Sciatic nerve (tissue), 2 donors: ENCODE results near the gene LY6G6C. TPM values are rescaled to one million over a fixed set of nuclear protein-coding genes. Genes with fewer than 3 reads are reported as not detected.
A peak's percentile ranks its signal among the peaks of the same experiment; 100 is the strongest.
"Not testable (repeated sequence)": the region's sequence is repeated elsewhere in the genome, so short reads cannot be mapped to it uniquely, and the experiment has no call there.

Experiments used
- ATAC-seq: fragments of 200-7000 bp; cut with Tn5 transposase; one replicate; pipeline ENCODE4 v1.9.1; 2020; ENCODE audit warnings: mild to moderate bottlenecking, moderate library complexity
- DNase-seq: peaks from one replicate; pipeline ENCODE4 v3.0.0-alpha.2; 2020; ENCODE audit warnings: low spot score
- intact Hi-C: fragments of 100-400 bp; cut with DNase I; formaldehyde crosslinking; loops from one replicate; pipeline ENCODE4 v1.14.2; 2022
- total RNA-seq: library from RNA; stranded (reverse); fragmentation: NEBNext Ultra II Directional; extraction: Animal tissue kit (Norgen Biotek cat#: 25700); gene quantifications from one replicate; pipeline ENCODE4 v1.2.1, GENCODE V29; 2021
- donor health status: DM: no; HTN: no; CAD: no.
- donor health status: DM: no; HTN: no; CAD: no.

LY6G6C gene
- total RNA-seq, 1 donor from 2014 or later: 0.71 TPM

- ATAC-seq: no peak
- intact Hi-C loops: no loop called here
Measured at GRCh38 chr6:31713991-31714684, 7.4 kb downstream of the LY6G6C start.

GRCh38 chr6:31713465-31713864 is 8.1 kb downstream of the LY6G6C start:
- DNase-seq (no peak), ATAC-seq (no peak)
- intact Hi-C loops: no loop called here

More at GRCh38 chr6:31713991-31714684, 7.4 kb downstream of the LY6G6C start:
- no peak for DNase-seq

- ATAC-seq: peak; percentile 53
- no peak for DNase-seq
- intact Hi-C loops: no loop called here
Measured at GRCh38 chr6:31712296-31712695, 9.2 kb downstream of the LY6G6C start.

GRCh38 chr6:31711233-31711632 is 10.3 kb downstream of the LY6G6C start:
- ATAC-seq (peak; percentile 7), DNase-seq (no peak)
- intact Hi-C loops: no loop called here

GRCh38 chr6:31710523-31711219 is 10.9 kb downstream of the LY6G6C start:
- ATAC-seq: no peak
- no peak for DNase-seq
- intact Hi-C loops: no loop called here

GRCh38 chr6:31709157-31709556 is 12.4 kb downstream of the LY6G6C start:
- intact Hi-C loops, DNase-seq, ATAC-seq: not testable (repeated sequence)

GRCh38 chr6:31708224-31708623 is 13.3 kb downstream of the LY6G6C start:
- intact Hi-C loops: no loop called here
- no peak for DNase-seq
- ATAC-seq: no peak

- ATAC-seq (no peak), DNase-seq (no peak)
- intact Hi-C loops: no loop called here
Measured at GRCh38 chr6:31707701-31708100, 13.8 kb downstream of the LY6G6C start.

- no peak for ATAC-seq
- intact Hi-C loops: no loop called here
Measured at GRCh38 chr6:31706599-31706998, 14.9 kb downstream of the LY6G6C start, which contains the start of gene LY6G6F. Gene LY6G6F (plus strand): TSS chr6:31706866. CDS start chr6:31706907, 41 bp downstream.

GRCh38 chr6:31705931-31706330 is 15.6 kb downstream of the LY6G6C start:
- intact Hi-C loops: no loop called here
- ATAC-seq (no peak), DNase-seq (no peak)

More at GRCh38 chr6:31706599-31706998, 14.9 kb downstream of the LY6G6C start, which contains the start of gene LY6G6F:
- no peak for DNase-seq

- ATAC-seq: peak; percentile 99
- intact Hi-C loops: no loop called here
- peak; percentile 99 for DNase-seq
Measured at GRCh38 chr6:31702819-31703716, 18.5 kb downstream of the LY6G6C start, which contains the start of gene ABHD16A. Gene ABHD16A (minus strand): TSS chr6:31703324. CDS start chr6:31703281, 43 bp downstream.

- DNase-seq (no peak), ATAC-seq (peak; percentile 11)
- intact Hi-C loops: no loop called here
Measured at GRCh38 chr6:31702405-31702818, 19.1 kb downstream of the LY6G6C start.

- intact Hi-C loops: no loop called here
- ATAC-seq (peak; percentile 1), DNase-seq (no peak)
Measured at GRCh38 chr6:31701666-31702404, 19.7 kb downstream of the LY6G6C start.

GRCh38 chr6:31700740-31701401 is 20.7 kb downstream of the LY6G6C start:
- no peak for DNase-seq
- ATAC-seq: no peak
- intact Hi-C loops: no loop called here

- intact Hi-C loops: no loop called here
- ATAC-seq: no peak
Measured at GRCh38 chr6:31697555-31697954, 24.0 kb downstream of the LY6G6C start.

GRCh38 chr6:31693535-31693934 is 28.0 kb downstream of the LY6G6C start:
- intact Hi-C loops: no loop called here
- DNase-seq: no peak
- no peak for ATAC-seq

More at GRCh38 chr6:31697555-31697954, 24.0 kb downstream of the LY6G6C start:
- DNase-seq: no peak

- intact Hi-C loops: no loop called here
- DNase-seq (no peak), ATAC-seq (no peak)
Measured at GRCh38 chr6:31692886-31693285, 28.7 kb downstream of the LY6G6C start.

GRCh38 chr6:31692353-31692752 is 29.2 kb downstream of the LY6G6C start:
- DNase-seq: no peak
- intact Hi-C loops: no loop called here
- ATAC-seq: no peak
